ENCODE data around the gene GABBR1. TPM values are rescaled to one million over a fixed set of nuclear protein-coding genes. Genes with fewer than 3 reads are reported as not detected.

The GABBR1 gene
- total RNA-seq, 1 donor from 2014 or later: 14.1 TPM

GRCh38 chr6:29527126-29527525 lies 105.9 kb downstream of the GABBR1 start:
- H3K36me3 ChIP-seq (ENCODE audit: control insufficient read depth, insufficient read depth, low read length): no peaks in the 10 kb centered on the region
- no peak for TF ChIP-seq CTCF (IDR thresholded peaks at IDR 0.05; ENCODE audit: insufficient read depth, low read length, poor library complexity, severe bottlenecking)
- no peak overlapping the region for H3K4me3 ChIP-seq (ENCODE audit: low read depth, low read length)
- no peak for DNase-seq (ENCODE audit: low read depth)
- H3K27me3 ChIP-seq (ENCODE audit: control insufficient read depth, insufficient read depth, low read length): no peaks in the 10 kb centered on the region

GRCh38 chr6:29525311-29525639 lies 107.7 kb downstream of the GABBR1 start:
- no peak for TF ChIP-seq CTCF (IDR thresholded peaks at IDR 0.05; ENCODE audit: insufficient read depth, low read length, poor library complexity, severe bottlenecking)
- no peak for DNase-seq (ENCODE audit: low read depth)
- H3K27me3 ChIP-seq (ENCODE audit: control insufficient read depth, insufficient read depth, low read length): no peaks in the 10 kb centered on the region
- H3K36me3 ChIP-seq (ENCODE audit: control insufficient read depth, insufficient read depth, low read length): no peaks in the 10 kb centered on the region
- no peak overlapping the region for H3K4me3 ChIP-seq (ENCODE audit: low read depth, low read length)

- Histone ChIP-seq H3K27me3 (ENCODE audit: control insufficient read depth, insufficient read depth, low read length) (no peaks in the 10 kb centered on the region), H3K36me3 (ENCODE audit: control insufficient read depth, insufficient read depth, low read length) (no peaks in the 10 kb centered on the region), H3K4me3 (ENCODE audit: low read depth, low read length) (no peak overlapping the region)
- DNase-seq (ENCODE audit: low read depth): no peak
- TF ChIP-seq CTCF (IDR thresholded peaks at IDR 0.05; ENCODE audit: insufficient read depth, low read length, poor library complexity, severe bottlenecking): no peak
Measured at GRCh38 chr6:29524444-29525310, 108.3 kb downstream of the GABBR1 start.

GRCh38 chr6:29524044-29524443 lies 108.9 kb downstream of the GABBR1 start:
- H3K27me3 ChIP-seq (ENCODE audit: control insufficient read depth, insufficient read depth, low read length): no peaks in the 10 kb centered on the region
- H3K4me3 ChIP-seq (ENCODE audit: low read depth, low read length): no peak overlapping the region
- DNase-seq (ENCODE audit: low read depth): no peak
- H3K36me3 ChIP-seq (ENCODE audit: control insufficient read depth, insufficient read depth, low read length): no peaks in the 10 kb centered on the region
- TF ChIP-seq CTCF (IDR thresholded peaks at IDR 0.05; ENCODE audit: insufficient read depth, low read length, poor library complexity, severe bottlenecking): no peak

- Histone ChIP-seq H3K27me3 (ENCODE audit: control insufficient read depth, insufficient read depth, low read length) (no peaks in the 10 kb centered on the region), H3K36me3 (ENCODE audit: control insufficient read depth, insufficient read depth, low read length) (no peaks in the 10 kb centered on the region), H3K4me3 (ENCODE audit: low read depth, low read length) (no peak overlapping the region)
- no peak for TF ChIP-seq CTCF (IDR thresholded peaks at IDR 0.05; ENCODE audit: insufficient read depth, low read length, poor library complexity, severe bottlenecking)
- no peak for DNase-seq (ENCODE audit: low read depth)
Measured at GRCh38 chr6:29522227-29522626, 110.8 kb downstream of the GABBR1 start.
